Measurements from ENCODE around the gene OR51L1.

OR51L1 gene

GRCh38 chr11:5046226-5046625 is 51.6 kb downstream of the OR51L1 start, which contains the start of gene OR52J3:
OR52J3 (plus strand) TSS chr11:5046526; CDS start chr11:5046526, 0 bp downstream.
- in situ Hi-C loops (cut with MboI; ENCODE audit: low sequenced_read_pairs), result no loop called here

GRCh38 chr11:5046754-5047330 is 52.2 kb downstream of the OR51L1 start:
- in situ Hi-C loops (cut with MboI; ENCODE audit: low sequenced_read_pairs), result no loop called here

Data from HL-60/S4 treated with phorbol 12-myristate 13-acetate at 8.2 ng/mL for 4 days and 3 days (cell line).